Measurements from ENCODE around the gene TXNDC5. TPM values are rescaled to one million over a fixed set of nuclear protein-coding genes. Genes with fewer than 3 reads are reported as not detected.
A peak's percentile ranks its signal among the peaks of the same experiment; 100 is the strongest.

The TXNDC5 gene
- total and polyA plus RNA-seq, 2 of the 13 experiments (the other 11 are each of a cell fraction or from before 2014, with no cell fraction given), result 287 to 578 TPM

DNA sequence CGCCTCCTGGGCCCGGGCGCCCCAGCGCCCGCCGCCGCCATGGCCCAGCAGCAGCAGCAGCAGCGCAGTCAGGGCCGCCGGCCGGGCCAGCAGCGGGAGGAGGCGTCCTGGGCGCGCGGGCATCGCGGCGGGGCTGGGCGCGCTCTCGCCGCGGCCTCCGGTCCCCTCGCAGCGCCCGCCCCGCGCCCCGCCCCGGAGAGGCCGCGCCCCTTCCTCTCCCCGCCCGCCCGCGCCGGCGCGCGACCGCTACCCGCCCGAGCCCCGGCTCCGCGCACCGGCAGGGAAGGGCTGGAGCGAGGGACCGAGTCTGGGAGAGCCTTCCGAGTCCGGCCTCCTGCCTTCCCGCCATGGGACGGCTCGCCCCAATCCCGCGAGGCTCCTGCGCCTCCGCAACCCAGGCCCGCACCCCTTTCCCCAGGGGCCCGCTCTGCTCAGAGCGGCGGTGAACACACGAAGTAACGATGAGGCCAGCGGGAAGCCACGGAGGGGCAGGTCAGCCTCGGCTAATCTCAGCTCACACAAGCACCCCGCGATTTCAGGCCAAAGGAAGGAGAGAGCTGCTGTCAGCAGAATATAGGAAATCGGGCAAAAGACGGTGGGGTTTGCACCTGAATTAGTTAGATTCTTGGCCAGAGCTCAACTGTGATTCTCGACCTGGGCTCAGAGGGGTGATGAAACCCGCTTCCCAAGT lies at the start of gene TXNDC5 (continued):
- TF ChIP-seq, protein P1, sequence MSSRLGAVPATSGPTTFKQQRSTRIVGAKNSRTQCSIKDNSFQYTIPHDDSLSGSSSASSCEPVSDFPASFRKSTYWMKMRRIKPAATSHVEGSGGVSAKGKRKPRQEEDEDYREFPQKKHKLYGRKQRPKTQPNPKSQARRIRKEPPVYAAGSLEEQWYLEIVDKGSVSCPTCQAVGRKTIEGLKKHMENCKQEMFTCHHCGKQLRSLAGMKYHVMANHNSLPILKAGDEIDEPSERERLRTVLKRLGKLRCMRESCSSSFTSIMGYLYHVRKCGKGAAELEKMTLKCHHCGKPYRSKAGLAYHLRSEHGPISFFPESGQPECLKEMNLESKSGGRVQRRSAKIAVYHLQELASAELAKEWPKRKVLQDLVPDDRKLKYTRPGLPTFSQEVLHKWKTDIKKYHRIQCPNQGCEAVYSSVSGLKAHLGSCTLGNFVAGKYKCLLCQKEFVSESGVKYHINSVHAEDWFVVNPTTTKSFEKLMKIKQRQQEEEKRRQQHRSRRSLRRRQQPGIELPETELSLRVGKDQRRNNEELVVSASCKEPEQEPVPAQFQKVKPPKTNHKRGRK (CRISPR knock-in tag; IDR thresholded peaks at IDR 0.05), result no peak
- TF ChIP-seq, protein P2, sequence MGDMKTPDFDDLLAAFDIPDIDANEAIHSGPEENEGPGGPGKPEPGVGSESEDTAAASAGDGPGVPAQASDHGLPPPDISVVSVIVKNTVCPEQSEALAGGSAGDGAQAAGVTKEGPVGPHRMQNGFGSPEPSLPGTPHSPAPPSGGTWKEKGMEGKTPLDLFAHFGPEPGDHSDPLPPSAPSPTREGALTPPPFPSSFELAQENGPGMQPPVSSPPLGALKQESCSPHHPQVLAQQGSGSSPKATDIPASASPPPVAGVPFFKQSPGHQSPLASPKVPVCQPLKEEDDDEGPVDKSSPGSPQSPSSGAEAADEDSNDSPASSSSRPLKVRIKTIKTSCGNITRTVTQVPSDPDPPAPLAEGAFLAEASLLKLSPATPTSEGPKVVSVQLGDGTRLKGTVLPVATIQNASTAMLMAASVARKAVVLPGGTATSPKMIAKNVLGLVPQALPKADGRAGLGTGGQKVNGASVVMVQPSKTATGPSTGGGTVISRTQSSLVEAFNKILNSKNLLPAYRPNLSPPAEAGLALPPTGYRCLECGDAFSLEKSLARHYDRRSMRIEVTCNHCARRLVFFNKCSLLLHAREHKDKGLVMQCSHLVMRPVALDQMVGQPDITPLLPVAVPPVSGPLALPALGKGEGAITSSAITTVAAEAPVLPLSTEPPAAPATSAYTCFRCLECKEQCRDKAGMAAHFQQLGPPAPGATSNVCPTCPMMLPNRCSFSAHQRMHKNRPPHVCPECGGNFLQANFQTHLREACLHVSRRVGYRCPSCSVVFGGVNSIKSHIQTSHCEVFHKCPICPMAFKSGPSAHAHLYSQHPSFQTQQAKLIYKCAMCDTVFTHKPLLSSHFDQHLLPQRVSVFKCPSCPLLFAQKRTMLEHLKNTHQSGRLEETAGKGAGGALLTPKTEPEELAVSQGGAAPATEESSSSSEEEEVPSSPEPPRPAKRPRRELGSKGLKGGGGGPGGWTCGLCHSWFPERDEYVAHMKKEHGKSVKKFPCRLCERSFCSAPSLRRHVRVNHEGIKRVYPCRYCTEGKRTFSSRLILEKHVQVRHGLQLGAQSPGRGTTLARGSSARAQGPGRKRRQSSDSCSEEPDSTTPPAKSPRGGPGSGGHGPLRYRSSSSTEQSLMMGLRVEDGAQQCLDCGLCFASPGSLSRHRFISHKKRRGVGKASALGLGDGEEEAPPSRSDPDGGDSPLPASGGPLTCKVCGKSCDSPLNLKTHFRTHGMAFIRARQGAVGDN (CRISPR knock-in tag; IDR thresholded peaks at IDR 0.05), result peak; percentile 93
- TF ChIP-seq ZFP36L1 (CRISPR knock-in tag; IDR thresholded peaks at IDR 0.05) (no peak), AKAP8 (CRISPR knock-in tag; IDR thresholded peaks at IDR 0.05) (0 out of 2 replicates have a peak, but pooled peaks have one; percentile 42), MIER3 (CRISPR knock-in tag; IDR thresholded peaks at IDR 0.05; ENCODE audit: borderline replicate concordance) (no peak), GZF1 (CRISPR knock-in tag; IDR thresholded peaks at IDR 0.05) (no peak), ZNF543 (CRISPR knock-in tag; IDR thresholded peaks at IDR 0.05) (no peak), THAP11 (CRISPR knock-in tag; IDR thresholded peaks at IDR 0.05) (no peak), RFX3 (CRISPR knock-in tag; IDR thresholded peaks at IDR 0.05) (no peak), MZF1 (CRISPR knock-in tag; IDR thresholded peaks at IDR 0.05; ENCODE audit: borderline replicate concordance) (no peak), HDAC2 (CRISPR knock-in tag; IDR thresholded peaks at IDR 0.05) (no peak), REXO4 (CRISPR knock-in tag; IDR thresholded peaks at IDR 0.05; ENCODE audit: borderline replicate concordance) (no peak), MED1 (CRISPR knock-in tag; IDR thresholded peaks at IDR 0.05) (peak; percentile 56), NPAS2 (CRISPR knock-in tag; IDR thresholded peaks at IDR 0.05; ENCODE audit: borderline replicate concordance) (no peak)
- TF ChIP-seq, protein P3, sequence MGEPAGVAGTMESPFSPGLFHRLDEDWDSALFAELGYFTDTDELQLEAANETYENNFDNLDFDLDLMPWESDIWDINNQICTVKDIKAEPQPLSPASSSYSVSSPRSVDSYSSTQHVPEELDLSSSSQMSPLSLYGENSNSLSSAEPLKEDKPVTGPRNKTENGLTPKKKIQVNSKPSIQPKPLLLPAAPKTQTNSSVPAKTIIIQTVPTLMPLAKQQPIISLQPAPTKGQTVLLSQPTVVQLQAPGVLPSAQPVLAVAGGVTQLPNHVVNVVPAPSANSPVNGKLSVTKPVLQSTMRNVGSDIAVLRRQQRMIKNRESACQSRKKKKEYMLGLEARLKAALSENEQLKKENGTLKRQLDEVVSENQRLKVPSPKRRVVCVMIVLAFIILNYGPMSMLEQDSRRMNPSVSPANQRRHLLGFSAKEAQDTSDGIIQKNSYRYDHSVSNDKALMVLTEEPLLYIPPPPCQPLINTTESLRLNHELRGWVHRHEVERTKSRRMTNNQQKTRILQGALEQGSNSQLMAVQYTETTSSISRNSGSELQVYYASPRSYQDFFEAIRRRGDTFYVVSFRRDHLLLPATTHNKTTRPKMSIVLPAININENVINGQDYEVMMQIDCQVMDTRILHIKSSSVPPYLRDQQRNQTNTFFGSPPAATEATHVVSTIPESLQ (CRISPR knock-in tag; conservative IDR thresholded peaks at IDR 0.05), result no peak
- TF ChIP-seq, protein P4, sequence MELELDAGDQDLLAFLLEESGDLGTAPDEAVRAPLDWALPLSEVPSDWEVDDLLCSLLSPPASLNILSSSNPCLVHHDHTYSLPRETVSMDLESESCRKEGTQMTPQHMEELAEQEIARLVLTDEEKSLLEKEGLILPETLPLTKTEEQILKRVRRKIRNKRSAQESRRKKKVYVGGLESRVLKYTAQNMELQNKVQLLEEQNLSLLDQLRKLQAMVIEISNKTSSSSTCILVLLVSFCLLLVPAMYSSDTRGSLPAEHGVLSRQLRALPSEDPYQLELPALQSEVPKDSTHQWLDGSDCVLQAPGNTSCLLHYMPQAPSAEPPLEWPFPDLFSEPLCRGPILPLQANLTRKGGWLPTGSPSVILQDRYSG (CRISPR knock-in tag; IDR thresholded peaks at IDR 0.05), result no peak
- TF ChIP-seq, protein P5, sequence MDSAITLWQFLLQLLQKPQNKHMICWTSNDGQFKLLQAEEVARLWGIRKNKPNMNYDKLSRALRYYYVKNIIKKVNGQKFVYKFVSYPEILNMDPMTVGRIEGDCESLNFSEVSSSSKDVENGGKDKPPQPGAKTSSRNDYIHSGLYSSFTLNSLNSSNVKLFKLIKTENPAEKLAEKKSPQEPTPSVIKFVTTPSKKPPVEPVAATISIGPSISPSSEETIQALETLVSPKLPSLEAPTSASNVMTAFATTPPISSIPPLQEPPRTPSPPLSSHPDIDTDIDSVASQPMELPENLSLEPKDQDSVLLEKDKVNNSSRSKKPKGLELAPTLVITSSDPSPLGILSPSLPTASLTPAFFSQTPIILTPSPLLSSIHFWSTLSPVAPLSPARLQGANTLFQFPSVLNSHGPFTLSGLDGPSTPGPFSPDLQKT (CRISPR knock-in tag; IDR thresholded peaks at IDR 0.05; ENCODE audit: borderline replicate concordance), result 0 out of 2 replicates have a peak, but pooled peaks have one; percentile 42
- TF ChIP-seq, protein P6, sequence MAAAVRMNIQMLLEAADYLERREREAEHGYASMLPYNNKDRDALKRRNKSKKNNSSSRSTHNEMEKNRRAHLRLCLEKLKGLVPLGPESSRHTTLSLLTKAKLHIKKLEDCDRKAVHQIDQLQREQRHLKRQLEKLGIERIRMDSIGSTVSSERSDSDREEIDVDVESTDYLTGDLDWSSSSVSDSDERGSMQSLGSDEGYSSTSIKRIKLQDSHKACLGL (CRISPR knock-in tag; IDR thresholded peaks at IDR 0.05), result peak; percentile 73

Data from HepG2 (cell line).